ENCODE measurements around the gene MBTPS2. TPM values are rescaled to one million over a fixed set of nuclear protein-coding genes. Genes with fewer than 3 reads are reported as not detected.
"Not testable (repeated sequence)": the region's sequence is repeated elsewhere in the genome, so short reads cannot be mapped to it uniquely, and the experiment has no call there.

Gene MBTPS2
- total and polyA plus RNA-seq, 9 of the 15 experiments (the other 6 are each of a cell fraction or from before 2014, with no cell fraction given): 2.3 to 18.7 (median 4.0) TPM

- TF ChIP-seq, protein P1, sequence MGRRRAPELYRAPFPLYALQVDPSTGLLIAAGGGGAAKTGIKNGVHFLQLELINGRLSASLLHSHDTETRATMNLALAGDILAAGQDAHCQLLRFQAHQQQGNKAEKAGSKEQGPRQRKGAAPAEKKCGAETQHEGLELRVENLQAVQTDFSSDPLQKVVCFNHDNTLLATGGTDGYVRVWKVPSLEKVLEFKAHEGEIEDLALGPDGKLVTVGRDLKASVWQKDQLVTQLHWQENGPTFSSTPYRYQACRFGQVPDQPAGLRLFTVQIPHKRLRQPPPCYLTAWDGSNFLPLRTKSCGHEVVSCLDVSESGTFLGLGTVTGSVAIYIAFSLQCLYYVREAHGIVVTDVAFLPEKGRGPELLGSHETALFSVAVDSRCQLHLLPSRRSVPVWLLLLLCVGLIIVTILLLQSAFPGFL (CRISPR knock-in tag; IDR thresholded peaks at IDR 0.05): no peak
- TF ChIP-seq ZNF146 (CRISPR knock-in tag; IDR thresholded peaks at IDR 0.05; ENCODE audit: unreplicated experiment) (no peak), SAFB (IDR thresholded peaks at IDR 0.05; ENCODE audit: borderline replicate concordance, low read depth, low read length) (no peak), BCLAF1 (IDR thresholded peaks at IDR 0.05; ENCODE audit: borderline replicate concordance in 1 of 2, control insufficient read depth in 1 of 2, low read depth in 2 of 2, low read length in 1 of 2) (no peak), DNMT1 (IDR thresholded peaks at IDR 0.05) (no peak)
Observed at GRCh38 chrX:21816136-21816535, 23.3 kb upstream of the MBTPS2 start (continued).

- H3K9me1 ChIP-seq (ENCODE audit: control insufficient read depth, insufficient read depth, low read length); intact Hi-C loops (cut with micrococcal nuclease); ATAC-seq; FAIRE-seq; H2AFZ ChIP-seq (ENCODE audit: low read depth, low read length); H3K79me2 ChIP-seq (ENCODE audit: control insufficient read depth, insufficient read depth, low read length); H3K4me2 ChIP-seq (ENCODE audit: insufficient read depth, low read length); CTCF ChIA-PET (ENCODE audit: low intra/inter-chr PET ratio); BruUV-seq (replicated peaks); in situ Hi-C loops (cut with MboI); H3K36me3 ChIP-seq (ENCODE audit: control insufficient read depth, insufficient read depth, low read length); H3K27ac ChIP-seq (ENCODE audit: extremely low read depth, low read depth, low read length); H3K4me1 ChIP-seq (replicated peaks in 1 of 2; ENCODE audit: control insufficient read depth in 2 of 2, insufficient read depth in 2 of 2, low read length in 2 of 2); H3K27me3 ChIP-seq (ENCODE audit: control insufficient read depth in 2 of 2, insufficient read depth in 2 of 2, low read length in 2 of 2); H3K9me3 ChIP-seq (replicated peaks; ENCODE audit: control insufficient read depth, insufficient read depth, low read depth, low read length); H3K9ac ChIP-seq (ENCODE audit: insufficient read depth in 1 of 2, low read depth in 2 of 2, low read length in 2 of 2); H4K20me1 ChIP-seq (replicated peaks; ENCODE audit: control insufficient read depth, insufficient read depth, low read length); H3K4me3 ChIP-seq; POLR2A ChIA-PET; DNase-seq (ENCODE audit: extremely low read depth in 1 of 4, low spot score in 3 of 4): not testable (repeated sequence)
- TF ChIP-seq ZNF146 (CRISPR knock-in tag; IDR thresholded peaks at IDR 0.05; ENCODE audit: unreplicated experiment): peak; percentile 52
- WGBS (ENCODE audit: insufficient coverage, low coverage, missing lambda C conversion rate): no CpG with 5 or more reads among the region's 1 CpG
Observed at GRCh38 chrX:21820170-21820569, 19.2 kb upstream of the MBTPS2 start.

Data from K562 (cell line).